GM19467 (cell line): Measurements from ENCODE around the gene PHLPP2.

Experiments
- ATAC-seq: cut with Tn5 transposase; IDR thresholded peaks from one replicate; pipeline ENCODE4 v1.9.1; 2021; ENCODE audit warnings: mild to moderate bottlenecking, moderate library complexity; ENCODE audit not compliant: unreplicated experiment

The PHLPP2 gene, protein sequence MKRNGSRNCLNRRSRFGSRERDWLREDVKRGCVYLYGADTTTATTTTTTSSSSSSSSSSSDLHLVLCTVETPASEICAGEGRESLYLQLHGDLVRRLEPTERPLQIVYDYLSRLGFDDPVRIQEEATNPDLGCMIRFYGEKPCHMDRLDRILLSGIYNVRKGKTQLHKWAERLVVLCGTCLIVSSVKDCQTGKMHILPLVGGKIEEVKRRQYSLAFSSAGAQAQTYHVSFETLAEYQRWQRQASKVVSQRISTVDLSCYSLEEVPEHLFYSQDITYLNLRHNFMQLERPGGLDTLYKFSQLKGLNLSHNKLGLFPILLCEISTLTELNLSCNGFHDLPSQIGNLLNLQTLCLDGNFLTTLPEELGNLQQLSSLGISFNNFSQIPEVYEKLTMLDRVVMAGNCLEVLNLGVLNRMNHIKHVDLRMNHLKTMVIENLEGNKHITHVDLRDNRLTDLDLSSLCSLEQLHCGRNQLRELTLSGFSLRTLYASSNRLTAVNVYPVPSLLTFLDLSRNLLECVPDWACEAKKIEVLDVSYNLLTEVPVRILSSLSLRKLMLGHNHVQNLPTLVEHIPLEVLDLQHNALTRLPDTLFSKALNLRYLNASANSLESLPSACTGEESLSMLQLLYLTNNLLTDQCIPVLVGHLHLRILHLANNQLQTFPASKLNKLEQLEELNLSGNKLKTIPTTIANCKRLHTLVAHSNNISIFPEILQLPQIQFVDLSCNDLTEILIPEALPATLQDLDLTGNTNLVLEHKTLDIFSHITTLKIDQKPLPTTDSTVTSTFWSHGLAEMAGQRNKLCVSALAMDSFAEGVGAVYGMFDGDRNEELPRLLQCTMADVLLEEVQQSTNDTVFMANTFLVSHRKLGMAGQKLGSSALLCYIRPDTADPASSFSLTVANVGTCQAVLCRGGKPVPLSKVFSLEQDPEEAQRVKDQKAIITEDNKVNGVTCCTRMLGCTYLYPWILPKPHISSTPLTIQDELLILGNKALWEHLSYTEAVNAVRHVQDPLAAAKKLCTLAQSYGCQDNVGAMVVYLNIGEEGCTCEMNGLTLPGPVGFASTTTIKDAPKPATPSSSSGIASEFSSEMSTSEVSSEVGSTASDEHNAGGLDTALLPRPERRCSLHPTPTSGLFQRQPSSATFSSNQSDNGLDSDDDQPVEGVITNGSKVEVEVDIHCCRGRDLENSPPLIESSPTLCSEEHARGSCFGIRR (N-terminal part only)

DNA sequence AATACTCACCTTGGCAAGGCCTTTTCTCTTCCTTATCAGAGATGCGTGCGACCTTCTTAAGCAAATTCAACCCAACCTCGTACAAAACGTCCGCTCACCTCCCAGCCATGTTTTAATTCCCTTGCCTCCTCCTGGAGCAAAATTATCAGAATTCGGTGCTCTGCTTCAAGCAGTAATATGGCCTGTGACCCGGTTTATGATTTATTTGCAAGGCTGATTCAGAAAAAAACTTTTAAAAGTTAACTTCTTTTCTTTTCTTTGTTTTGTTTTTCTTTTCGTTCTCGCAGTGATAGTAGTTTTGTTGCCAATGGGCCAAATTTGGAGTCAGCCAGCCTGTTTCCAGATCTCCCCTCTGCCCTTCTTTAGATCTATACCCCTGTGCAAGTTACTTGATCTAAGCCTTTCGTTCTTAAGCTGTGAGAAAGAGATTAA is at the start of gene PHLPP2:
TSS of gene PHLPP2 (minus strand) at position 382 of the 432 bp plus-strand sequence. CDS start 9,906 bp downstream, outside the sequence.
- ATAC-seq = no peak

DNA sequence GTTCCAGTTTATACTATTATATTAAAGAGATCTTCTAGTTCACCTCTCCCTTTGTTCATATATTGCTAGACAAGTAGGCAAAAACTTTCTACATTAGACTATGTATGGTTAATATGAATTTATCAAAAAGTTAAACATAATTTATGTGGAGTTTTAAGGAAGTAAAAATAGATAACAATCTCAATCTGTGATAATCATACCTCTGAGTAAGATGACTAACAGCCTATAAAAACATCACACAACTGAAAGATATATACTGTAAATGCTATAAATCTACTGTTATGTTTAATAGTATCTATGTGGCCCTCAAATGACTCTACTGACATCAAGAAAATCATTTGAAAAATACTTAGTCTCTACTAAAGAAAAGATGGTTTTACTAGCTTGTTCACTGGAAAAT is 47.1 kb upstream of the PHLPP2 start:
- ATAC-seq = no peak

DNA sequence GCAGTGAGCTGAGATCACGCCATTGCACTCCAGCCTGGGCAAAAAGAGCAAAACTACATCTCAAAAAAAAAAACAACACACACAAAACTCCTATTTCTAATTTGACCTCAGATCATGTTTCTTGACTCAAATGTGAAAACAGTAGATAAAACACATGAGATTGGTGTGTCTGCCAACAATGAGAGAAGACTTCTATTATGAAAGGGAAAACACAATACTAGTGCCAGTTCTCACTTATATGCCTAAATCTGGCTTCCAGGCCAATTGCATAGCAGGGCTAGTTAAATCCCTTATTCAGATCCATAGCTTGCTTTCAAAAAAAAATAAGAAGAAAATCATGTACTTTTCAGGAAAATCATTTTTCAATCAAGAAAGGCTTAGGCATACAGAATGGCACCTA is 44.7 kb upstream of the PHLPP2 start:
- no peak for ATAC-seq

DNA sequence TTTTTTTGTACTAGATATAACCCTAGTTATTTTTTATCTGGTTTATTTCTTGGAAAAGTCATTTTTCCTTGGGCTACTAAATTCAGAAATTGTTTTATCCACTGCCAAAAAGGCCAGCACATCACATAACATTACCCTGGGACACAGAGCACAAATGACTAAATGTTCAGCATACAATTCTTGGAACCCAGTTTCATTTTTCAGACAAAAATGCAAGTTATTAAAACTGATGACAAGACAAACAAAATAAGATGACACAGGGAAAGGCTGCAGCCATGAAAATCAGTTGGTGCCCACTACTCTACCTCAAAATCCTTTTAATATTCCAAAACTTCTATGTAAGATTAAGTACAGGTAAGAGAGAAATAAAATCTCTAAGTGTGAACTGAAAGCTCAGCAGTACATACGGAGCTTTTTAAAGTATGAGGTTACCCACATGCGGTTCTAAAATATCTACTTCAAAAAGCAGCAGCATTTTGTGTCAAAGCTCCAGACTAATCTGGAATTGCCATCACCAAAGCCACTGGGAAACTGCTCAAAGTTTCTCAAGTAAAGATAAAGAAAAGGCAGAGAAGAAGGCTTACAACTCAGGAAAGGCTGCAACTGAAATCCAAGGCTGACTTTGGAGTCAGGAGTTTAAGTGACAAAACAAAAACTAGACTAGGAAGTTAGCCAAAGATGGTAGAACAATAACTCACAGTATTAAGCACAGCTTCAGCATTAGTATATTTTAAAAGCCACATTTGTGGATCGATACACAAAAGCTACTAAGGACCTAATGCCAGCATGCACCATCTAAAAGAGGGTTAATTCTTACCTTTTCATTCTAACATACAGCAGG is 42.8 kb upstream of the PHLPP2 start:
- ATAC-seq = no peak

DNA sequence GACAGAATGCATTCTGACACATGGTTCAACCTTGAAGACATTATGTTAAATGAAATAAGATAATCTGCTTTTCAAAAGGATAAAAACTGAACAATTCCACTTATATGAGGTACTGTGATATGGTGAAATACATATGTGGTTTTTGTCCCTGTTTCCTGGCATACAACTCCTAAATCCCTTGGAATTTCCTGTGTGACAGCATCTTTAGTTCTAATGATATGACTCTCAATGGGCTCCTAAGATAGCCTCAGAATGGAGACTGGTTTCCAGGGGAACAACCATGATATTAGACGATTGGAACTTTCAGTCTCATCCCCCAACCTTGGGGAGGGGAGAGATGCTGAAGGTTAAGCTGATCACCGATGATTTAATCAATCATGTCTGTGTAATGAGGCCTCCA is 37.7 kb upstream of the PHLPP2 start:
- no peak for ATAC-seq

DNA sequence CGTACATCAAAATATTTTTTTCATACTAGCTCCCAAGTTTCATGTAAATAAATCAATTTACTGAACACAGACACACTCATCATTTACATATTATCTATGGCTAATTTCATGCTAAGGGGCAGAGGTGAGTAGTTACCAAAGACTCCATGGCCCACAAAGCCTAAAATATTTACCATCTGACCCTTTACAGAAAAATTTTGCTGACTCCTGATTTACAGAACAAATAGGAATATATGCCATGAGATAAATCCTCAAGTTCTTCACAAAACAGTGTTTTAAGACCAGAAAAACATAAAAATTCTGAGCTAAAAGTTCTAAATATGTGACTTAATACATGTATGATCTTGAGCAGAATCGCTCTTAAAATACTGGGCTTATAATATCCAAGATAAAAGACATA is 36.6 kb upstream of the PHLPP2 start:
- no peak for ATAC-seq

DNA sequence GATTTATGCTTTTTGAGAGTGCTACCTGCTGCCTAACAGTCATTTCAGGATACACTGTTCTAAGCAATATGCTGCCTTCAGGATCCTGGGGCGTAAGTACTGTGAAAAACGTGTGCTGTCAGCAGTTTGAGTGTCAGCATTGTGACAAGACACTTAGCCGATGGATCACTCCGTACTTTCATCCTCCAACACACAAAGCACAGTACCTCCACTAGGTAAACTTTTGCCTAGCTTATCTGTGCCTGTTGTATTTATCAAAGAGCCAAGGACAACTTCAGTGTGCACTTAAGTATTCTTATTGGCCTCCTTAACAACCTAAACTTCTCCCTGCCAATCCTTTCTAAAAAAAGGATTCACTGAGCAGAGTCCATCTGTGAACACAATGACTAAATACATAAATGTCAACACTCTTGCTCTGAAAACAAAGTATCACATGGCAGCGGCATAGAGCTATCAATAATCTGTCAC is 33.8 kb upstream of the PHLPP2 start:
- no peak for ATAC-seq

DNA sequence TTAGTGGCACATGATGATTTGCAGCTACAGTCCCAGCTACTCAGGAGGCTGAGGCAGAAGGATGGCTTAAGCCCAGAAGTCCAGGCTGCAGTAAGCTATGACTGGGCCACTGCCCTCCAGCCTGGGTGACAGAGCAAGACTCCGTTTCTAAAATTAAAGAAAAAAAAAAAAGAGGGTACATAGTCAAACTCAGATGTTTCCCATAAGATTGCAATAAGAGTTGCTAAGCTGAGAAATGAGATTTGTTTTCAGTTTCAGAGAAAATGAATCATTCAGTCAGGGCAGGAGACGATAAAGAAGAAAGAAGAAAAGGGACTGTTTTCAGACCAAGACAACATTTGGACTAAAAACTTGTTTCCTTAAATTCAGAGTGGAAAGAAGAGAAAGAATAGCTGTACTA is 30.2 kb upstream of the PHLPP2 start:
- no peak for ATAC-seq

DNA sequence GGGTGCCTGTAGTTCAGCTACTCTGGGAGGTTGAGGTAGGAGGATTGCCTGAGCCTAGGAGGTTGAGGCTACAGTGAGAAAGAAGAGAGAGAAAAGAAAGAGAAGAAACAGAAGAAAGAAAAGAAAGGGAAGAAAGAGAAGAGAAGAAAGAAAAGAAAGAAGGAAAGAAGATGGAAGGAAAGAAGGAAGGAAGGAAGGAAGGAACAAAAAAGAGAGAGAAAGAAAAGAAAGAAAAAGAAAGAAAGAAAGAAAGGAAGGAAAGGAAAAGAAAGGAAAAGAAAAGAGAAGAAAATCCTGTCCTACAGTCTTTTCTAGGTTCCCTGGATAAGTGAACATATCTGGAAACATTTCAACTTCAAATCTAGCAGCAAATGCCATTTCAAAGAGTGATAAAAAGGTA is 29.6 kb upstream of the PHLPP2 start:
- ATAC-seq = no peak

DNA sequence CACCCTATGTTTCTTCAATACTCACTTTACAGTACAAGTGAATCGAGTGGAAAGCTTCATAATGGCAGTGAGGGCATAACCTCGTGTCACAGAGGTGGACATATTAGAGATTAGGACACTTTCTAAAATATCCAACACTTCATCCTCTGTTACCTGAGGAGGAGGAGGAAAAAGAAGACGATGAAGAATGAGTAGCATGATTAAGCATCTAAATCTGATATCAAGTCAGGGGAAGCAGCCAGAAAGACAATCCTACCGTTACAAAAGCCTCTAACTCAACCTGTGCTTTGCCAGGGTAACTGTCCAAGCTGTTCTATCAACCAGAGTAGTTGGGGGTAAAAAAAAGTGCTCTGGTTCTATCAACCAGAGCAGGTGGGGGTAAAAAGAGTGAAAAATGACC is 23.7 kb upstream of the PHLPP2 start:
- no peak for ATAC-seq

DNA sequence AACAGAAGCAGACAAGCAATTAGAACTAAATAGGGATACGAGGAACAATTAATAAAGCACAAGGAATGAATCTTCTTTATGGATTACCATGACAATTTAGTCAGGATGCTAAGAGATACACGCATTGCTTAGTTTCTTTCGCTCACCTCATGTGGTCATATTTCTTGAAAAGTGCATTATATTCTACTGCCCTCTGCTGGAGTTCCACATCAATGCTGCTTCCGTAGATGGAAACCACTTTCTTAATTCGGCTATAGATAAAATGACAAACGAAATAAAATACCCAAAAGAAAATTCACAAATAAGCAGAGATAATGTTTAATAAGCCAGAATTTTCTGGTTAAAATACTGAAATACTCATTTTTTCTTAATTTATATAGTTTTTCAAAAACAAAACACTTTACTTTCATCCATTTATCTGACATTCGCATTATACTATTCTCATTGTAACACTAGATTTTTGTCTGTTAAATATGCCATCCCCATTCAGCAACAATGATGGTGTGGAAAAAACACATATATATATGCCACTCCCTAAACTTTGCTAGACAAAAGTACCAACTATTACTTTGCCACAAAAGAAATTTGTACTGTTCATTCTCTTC is 22.0 kb upstream of the PHLPP2 start:
- no peak for ATAC-seq

DNA sequence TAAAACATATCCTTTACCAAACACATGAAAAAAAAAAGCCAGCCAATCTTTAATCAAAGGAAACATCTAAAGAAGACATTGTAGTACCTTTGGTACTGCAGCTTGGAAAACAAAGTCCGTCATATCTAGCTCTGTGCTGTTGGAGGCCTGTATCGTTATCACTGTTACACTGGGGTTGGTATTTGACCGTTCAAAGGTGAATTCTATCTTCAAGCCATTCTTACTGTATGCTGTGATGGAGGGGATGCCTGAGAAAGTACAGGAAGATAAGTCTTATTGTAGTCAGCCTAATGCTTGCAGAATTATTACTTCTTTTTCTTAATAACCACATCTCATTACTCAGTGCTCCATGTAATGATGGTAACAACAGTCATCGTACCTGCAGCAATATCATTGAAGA is 14.4 kb upstream of the PHLPP2 start:
- no peak for ATAC-seq

DNA sequence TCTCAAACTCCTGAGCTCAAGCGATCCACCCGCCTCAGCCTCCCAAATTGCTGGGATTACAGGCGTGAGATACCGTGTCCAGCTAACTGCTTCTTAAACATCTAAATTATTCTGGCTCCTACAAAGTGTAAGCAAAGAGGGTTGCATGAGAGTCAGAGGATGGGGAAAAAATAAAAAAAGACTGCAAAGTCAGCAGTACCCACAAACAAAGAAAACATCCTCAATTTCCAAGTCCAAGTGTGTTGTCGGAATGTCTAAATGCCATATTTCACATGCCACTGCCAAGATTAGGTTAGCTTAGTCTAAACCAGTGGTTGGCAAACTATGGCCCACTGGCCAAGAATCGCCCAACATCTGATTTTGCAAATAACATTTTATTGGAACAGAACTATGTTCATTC is 13.0 kb upstream of the PHLPP2 start:
- no peak for ATAC-seq

DNA sequence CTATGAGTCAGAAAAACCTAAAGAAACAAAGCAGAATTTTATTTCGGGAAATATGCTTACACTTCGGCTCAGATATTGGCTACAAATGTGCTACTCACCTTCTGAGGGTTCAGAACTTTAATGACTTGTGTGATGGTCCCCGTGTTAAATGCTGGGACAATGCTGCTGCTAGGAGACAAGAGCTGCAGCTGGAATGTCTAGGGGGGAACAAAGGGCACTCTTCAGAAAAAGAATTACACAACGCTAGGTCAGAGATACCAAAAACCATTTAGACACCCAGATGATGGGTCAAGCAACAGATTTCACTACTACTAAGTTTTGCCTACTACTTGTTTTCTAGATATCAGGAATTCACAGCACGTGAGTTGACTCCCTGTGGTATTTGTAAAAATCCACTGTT is 10.0 kb upstream of the PHLPP2 start:
- ATAC-seq = no peak

DNA sequence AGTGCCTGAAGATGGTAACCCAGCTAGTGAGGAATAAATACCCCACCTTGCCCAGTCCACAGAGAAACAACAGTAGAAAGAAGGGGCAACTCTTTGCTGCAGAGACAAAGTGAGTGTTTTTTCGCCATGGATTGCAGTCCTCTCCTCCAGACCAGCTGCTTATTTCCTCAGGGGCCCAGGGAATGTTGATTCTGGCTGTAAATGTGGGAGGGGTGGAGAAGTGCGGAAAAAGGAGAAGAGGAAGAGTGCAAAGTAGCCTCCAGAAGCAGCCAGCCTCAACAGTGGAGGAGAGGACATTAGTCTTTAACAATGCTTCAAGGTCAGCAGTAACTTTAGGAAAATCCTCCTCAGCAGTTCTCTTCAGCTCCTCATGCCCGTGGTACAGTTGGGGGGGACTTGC is 8.1 kb upstream of the PHLPP2 start:
- no peak for ATAC-seq

DNA sequence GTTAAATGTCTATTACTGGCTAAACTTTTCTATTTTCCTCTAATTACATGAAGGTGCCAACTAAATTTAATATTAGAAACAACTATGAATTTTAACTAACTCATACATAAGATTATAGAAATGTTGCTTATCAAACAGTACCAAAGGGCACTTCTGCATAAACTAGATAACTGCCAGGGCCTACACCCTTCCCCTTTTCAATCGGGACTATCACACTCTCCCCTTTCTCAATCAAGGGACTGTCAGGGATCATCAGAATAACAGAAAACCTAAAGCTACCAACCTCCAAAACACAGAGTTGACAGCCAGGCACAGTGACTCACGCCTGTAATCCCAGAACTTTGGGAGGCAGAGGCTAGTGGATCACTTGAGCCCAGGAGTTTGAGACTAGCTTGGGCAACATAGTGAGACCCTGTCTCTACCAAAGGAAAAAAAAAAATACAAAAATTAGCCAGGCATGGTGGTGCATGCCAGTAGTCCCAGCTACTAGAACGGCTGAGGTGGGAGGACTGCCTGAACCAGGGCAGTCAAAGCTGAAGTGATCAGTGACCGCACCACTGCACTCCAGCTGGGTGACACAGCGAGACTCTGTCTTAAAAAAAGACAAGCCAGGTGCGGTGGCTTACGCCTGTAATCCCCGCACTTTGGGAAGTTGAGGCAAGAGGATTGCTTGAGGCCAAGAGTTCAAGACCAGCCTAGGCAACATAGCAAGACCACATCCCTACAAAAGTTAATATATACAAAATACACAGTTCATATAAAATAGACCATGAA is 3.2 kb upstream of the PHLPP2 start:
- no peak for ATAC-seq

DNA sequence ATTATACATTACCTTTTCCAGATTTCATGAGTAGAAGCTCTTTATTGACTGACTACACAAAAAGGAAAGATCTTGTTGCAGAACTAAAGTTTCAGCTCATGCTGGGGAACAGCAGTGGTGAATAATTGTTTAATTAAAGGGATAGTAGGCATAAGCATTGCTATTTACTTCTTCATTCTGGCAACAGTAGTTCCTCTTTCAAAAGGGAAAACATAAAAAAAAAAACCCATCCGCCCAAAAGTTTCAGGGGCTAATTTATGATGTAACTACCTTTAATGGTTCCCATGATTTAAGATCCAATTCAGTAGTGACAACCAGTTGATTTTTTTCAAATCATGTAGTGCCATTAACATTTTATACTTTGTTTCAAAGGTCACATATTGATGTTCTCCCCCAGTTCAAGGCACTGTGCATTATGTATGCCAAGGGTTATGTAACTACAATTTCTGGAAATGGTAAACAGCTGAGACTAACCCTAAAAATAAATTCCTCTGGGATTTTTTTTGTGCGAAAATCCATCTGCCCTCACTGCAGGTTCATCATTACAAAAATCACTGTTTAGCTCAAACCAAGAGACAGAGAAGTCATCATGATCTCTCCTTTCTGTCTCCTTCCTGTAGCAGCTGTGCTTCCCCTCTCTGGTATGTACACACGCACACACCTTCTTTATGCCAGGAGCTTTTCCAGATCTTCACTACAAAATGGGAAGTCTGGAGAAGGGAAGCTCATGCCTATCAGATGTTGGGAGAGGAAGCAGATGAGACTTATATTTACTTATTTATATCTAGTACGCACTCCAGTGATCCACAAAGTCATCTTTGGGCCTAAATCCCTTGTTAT is 2.2 kb upstream of the PHLPP2 start:
- ATAC-seq = no peak
